ENCODE data around the gene PIK3R4.
A peak's percentile ranks its signal among the peaks of the same experiment; 100 is the strongest.

The PIK3R4 gene

GRCh38 chr3:130746246-130747039 lies at the start of gene PIK3R4:
TSS of gene PIK3R4 (minus strand) at chr3:130746829. CDS start at chr3:130745218, 1,611 bp downstream.
- no peak for TF ChIP-seq CTCF (IDR thresholded peaks at IDR 0.05; ENCODE audit: extremely low read depth, missing control alignments)
- DNase-seq (ENCODE audit: low spot score): peak; percentile 91

GRCh38 chr3:130795396-130795795 lies 48.8 kb upstream of the PIK3R4 start:
- no peak for DNase-seq (ENCODE audit: low spot score)
- TF ChIP-seq CTCF (IDR thresholded peaks at IDR 0.05; ENCODE audit: extremely low read depth, missing control alignments): no peak

GRCh38 chr3:130792246-130792645 lies 45.6 kb upstream of the PIK3R4 start:
- TF ChIP-seq CTCF (IDR thresholded peaks at IDR 0.05; ENCODE audit: extremely low read depth, missing control alignments): no peak
- DNase-seq (ENCODE audit: low spot score): no peak

- DNase-seq (ENCODE audit: low spot score): no peak
- no peak for TF ChIP-seq CTCF (IDR thresholded peaks at IDR 0.05; ENCODE audit: extremely low read depth, missing control alignments)
These were observed 43.2 kb upstream of the PIK3R4 start for GRCh38 chr3:130789782-130790322.

GRCh38 chr3:130787422-130788068 lies 40.9 kb upstream of the PIK3R4 start:
- DNase-seq (ENCODE audit: low spot score): no peak
- TF ChIP-seq CTCF (IDR thresholded peaks at IDR 0.05; ENCODE audit: extremely low read depth, missing control alignments): no peak

GRCh38 chr3:130786306-130786705 lies 39.7 kb upstream of the PIK3R4 start:
- no peak for DNase-seq (ENCODE audit: low spot score)
- no peak for TF ChIP-seq CTCF (IDR thresholded peaks at IDR 0.05; ENCODE audit: extremely low read depth, missing control alignments)

GRCh38 chr3:130783629-130784028 lies 37.0 kb upstream of the PIK3R4 start:
- no peak for TF ChIP-seq CTCF (IDR thresholded peaks at IDR 0.05; ENCODE audit: extremely low read depth, missing control alignments)
- no peak for DNase-seq (ENCODE audit: low spot score)
